Ovary (tissue), 9 donors: Measurements from ENCODE around the gene MPP7. TPM values are rescaled to one million over a fixed set of nuclear protein-coding genes. Genes with fewer than 3 reads are reported as not detected.

ENCODE experiments used
- DNase-seq, 5 donors: peaks; one replicate each; pipeline ENCODE4 v3.0.0-alpha.2; 2019 to 2020
- H3K27ac ChIP-seq, 2 donors: fragments of 200-600 bp; one replicate each; pipeline versions ENCODE4 v1.5.1 to v1.8.0; 2019 to 2022
- H3K27me3 ChIP-seq: fragments of 200-600 bp; one replicate; pipeline ENCODE4 v1.8.0; 2022
- H3K36me3 ChIP-seq: fragments of 200-600 bp; sonication (generic); one replicate; pipeline ENCODE4 v1.5.1; 2019
- H3K4me1 ChIP-seq: one replicate; pipeline ENCODE4 v1.8.1; 2013; ENCODE audit warnings: mild to moderate bottlenecking, moderate library complexity; ENCODE audit not compliant: insufficient read depth
- H3K4me3 ChIP-seq: fragments of 200-600 bp; sonication (generic); one replicate; pipeline ENCODE4 v1.5.1; 2017
- H3K9me3 ChIP-seq, 2 donors: fragments of 200-600 bp in 1 of 2; sonication (generic) in 1 of 2; one replicate each; pipeline versions ENCODE4 v1.5.1 to v1.8.1; 2013 to 2019; ENCODE audit warnings: mild to moderate bottlenecking in 1 of 2, moderate library complexity in 1 of 2
- EP300 ChIP-seq: sonication (generic); formaldehyde crosslinking; IDR thresholded peaks from one replicate; pipeline ENCODE4 v1.6.1; 2017; ENCODE audit warnings: antibody characterized with exemption
- POLR2A ChIP-seq: fragments of 450-650 bp; IDR thresholded peaks from one replicate; pipeline ENCODE4 v1.6.1; 2017; ENCODE audit warnings: antibody characterized with exemption, mild to moderate bottlenecking, moderate library complexity
- WGBS, 3 donors: extraction: QIAGEN DNeasy Blood & Tissue Kit in 1 of 3; methylation state at CpG; one replicate each; pipeline versions ENCODE4 v1.1.5 to v1.1.7; 2013 to 2017; 5-methylcytosine and 5-hydroxymethylcytosine counted together
- intact Hi-C, 4 donors: fragments of 100-400 bp; cut with DNase I; formaldehyde crosslinking; loops; one replicate each; pipeline versions ENCODE4 v1.11.0 to v1.15.1; 2022 to 2023
- polyA plus RNA-seq, 2 donors: library from polyadenylated mRNA; stranded (reverse); fragments of 200-250 nt in 1 of 2; fragments of 350-450 nt in 1 of 2; fragmentation: Illumina TruSeq in 1 of 2; extraction: RNeasy Lipid Tissue Mini Kit (QIAGEN cat#74804) in 1 of 2; gene quantifications; one replicate each; pipeline ENCODE4 v1.2.3, GENCODE V29; 2013 to 2014
- total RNA-seq, 7 donors: library from RNA; depleted of rRNA in 2 of 7; stranded (reverse); fragments of >200 nt in 2 of 7; fragmentation: NEBNext Ultra II Directional in 3 of 7; extraction: Animal tissue kit (Norgen Biotek cat#: 25700) in 3 of 7; gene quantifications; one replicate each; pipeline versions ENCODE4 v1.1.0 to v1.2.4, GENCODE V29; 2016 to 2023
- TF ChIP-seq, protein P1 (sequence below), 3 donors: fragments of 450-650 bp in 2 of 3; fragments of 200-600 bp in 1 of 3; IDR thresholded peaks; one replicate each; pipeline versions ENCODE4 v1.5.1 to v1.8.0; 2016 to 2022; ENCODE audit warnings: antibody characterized with exemption in 3 of 3, mild to moderate bottlenecking in 1 of 3
- donor health status: DM: no; HTN: no; CAD: no; lungs with moderate emphysema.
- donor health status: DM: no; HTN: no; CAD: no.
- donor health status: Bipolar disorder and iron deficiency.
- donor health status: DM: yes; HTN: yes; CAD: no.
- donor health status: DM: no; HTN: no; CAD: no.
- donor health status: DM: yes; HTN: yes; CAD: no.

Gene MPP7
- total and polyA plus RNA-seq, 9 donors: 2.2 to 13.3 (median 7.5) TPM

DNA sequence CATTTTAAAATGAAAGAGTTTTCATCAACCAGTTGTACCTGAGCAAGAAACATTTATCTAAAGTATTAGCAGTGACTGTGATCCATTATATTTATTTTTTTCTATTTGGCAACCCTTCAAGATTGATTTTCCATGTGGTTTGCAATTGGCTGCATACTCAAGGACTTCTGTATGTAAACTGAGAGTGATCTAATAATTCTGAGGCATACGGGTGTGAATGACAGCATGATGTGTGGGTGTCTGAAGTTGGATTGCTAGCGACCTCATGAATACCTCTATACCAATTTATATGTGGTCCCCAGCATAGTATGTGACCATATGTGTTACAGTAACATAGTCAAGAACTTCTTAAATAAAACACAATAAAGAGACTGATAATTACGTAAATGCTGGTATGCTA, 8.2 kb upstream of the MPP7 start:
- 41 to 54% (median 47%) methylated on average over 3 of the region's 3 CpGs for WGBS, 3 donors
- Histone ChIP-seq H3K4me3 (no peak overlapping the region), H3K27me3 (no peaks in the 10 kb centered on the region), H3K4me1 (no peaks in the 10 kb centered on the region), H3K36me3 (no peaks in the 10 kb centered on the region), H3K27ac (no peak overlapping the region), H3K9me3 (no peaks in the 10 kb centered on the region)
- intact Hi-C loops: no loop called here
- DNase-seq: no peak
- TF ChIP-seq POLR2A: no peak

DNA sequence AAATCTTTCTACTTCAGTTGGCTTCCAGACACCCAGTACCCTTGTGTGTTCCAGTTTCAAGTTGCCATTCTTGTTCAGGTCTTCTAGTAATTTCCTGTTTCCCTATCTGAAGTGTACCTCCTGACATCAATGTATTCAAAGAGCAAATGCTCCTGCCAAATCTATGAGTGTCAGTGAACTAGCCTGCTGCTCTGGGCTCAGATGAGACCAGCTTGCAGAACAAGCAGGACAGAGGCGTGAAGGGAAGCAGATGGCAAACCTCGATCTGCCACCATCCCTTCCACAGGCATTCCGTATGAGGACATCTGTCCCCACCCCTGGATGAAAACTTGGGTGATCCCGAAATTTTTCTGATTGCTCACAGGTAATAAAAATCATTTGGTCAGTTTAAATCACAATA, 4.4 kb upstream of the MPP7 start:
- intact Hi-C loops: loop anchor here in 1 of 4 donors (10.0 kb wide), 1 partner anchor 78 kb away; no protein-coding TSS in a partner anchor
- WGBS, 3 donors: 57 to 72% (median 67%) methylated on average over 4 of the region's 4 CpGs

DNA sequence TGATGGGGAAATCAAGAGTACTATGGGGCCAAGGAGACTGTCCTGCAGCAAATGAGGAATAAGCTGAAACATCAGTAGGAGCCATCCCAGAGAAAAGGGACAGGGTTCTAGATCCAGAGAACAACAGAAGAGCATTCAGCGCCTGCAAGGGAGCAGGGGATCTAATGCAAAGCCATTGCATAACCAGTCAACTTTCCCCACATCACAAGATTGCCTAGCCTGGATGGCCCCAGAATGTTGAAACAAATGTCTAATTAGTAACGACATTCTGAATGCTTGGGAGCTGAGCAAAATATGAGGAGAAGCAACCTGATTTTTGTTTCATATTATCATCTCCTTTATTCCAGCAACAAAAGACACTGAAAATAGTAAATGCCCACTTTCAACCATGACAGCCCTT, 2.7 kb upstream of the MPP7 start:
- intact Hi-C loops: loop anchor here in 1 of 4 donors (10.0 kb wide), 1 partner anchor 79 kb away; no protein-coding TSS in a partner anchor
- H3K27me3 ChIP-seq: no peaks in the 10 kb centered on the region
- 82 to 91% (median 84%) methylated on average over 2 of the region's 2 CpGs for WGBS, 3 donors

More for the DNA sequence above, 4.4 kb upstream of the MPP7 start:
- TF ChIP-seq POLR2A (no peak), EP300 (no peak)
- TF ChIP-seq, protein P1, sequence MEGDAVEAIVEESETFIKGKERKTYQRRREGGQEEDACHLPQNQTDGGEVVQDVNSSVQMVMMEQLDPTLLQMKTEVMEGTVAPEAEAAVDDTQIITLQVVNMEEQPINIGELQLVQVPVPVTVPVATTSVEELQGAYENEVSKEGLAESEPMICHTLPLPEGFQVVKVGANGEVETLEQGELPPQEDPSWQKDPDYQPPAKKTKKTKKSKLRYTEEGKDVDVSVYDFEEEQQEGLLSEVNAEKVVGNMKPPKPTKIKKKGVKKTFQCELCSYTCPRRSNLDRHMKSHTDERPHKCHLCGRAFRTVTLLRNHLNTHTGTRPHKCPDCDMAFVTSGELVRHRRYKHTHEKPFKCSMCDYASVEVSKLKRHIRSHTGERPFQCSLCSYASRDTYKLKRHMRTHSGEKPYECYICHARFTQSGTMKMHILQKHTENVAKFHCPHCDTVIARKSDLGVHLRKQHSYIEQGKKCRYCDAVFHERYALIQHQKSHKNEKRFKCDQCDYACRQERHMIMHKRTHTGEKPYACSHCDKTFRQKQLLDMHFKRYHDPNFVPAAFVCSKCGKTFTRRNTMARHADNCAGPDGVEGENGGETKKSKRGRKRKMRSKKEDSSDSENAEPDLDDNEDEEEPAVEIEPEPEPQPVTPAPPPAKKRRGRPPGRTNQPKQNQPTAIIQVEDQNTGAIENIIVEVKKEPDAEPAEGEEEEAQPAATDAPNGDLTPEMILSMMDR (IDR thresholded peaks at IDR 0.05): no peak
- H3K4me1 ChIP-seq: peaks cover 1% of the 10 kb centered on the region
- DNase-seq: no peak
- no peaks in the 10 kb centered on the region for H3K27me3 ChIP-seq
- no peaks in the 10 kb centered on the region for H3K9me3 ChIP-seq
- H3K36me3 ChIP-seq: no peaks in the 10 kb centered on the region
- no peak overlapping the region for H3K27ac ChIP-seq
- H3K4me3 ChIP-seq: no peak overlapping the region

DNA sequence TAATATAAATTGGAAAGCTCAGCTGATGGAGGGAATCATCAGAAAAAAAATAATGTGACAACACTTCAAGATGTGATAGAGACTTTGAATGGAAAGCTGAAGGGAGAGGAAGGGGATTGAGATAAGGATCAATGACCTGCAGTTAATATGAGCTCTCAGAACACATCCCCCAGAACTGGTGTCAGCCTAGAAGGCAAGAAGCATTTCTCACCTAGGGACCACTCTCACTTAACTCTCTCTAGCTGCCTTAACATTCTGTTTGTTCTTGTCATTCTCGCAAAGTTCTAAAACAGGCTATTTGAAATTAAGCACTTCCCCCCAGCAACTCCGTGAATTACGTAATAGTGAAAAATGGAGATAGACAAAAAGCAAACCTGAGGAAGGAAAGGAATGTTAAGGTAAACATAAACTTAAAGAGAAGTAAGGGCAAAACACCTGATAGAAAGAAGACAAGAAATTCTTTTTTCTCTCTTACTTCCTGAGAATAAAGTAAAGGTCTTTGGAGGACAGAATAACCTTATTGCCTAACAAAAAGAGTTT, 1.2 kb upstream of the MPP7 start:
- no peak overlapping the region for H3K4me3 ChIP-seq
- peaks cover 1% of the 10 kb centered on the region for H3K4me1 ChIP-seq
- TF ChIP-seq, protein P1 (IDR thresholded peaks at IDR 0.05): no peak
- WGBS, 3 donors: 24 to 44% (median 25%) methylated on average over 3 of the region's 3 CpGs
- intact Hi-C loops: loop anchor here in 1 of 4 donors (10.0 kb wide), 1 partner anchor 81 kb away; no protein-coding TSS in a partner anchor
- no peaks in the 10 kb centered on the region for H3K36me3 ChIP-seq
- no peaks in the 10 kb centered on the region for H3K27me3 ChIP-seq
- H3K9me3 ChIP-seq: no peaks in the 10 kb centered on the region
- no peak overlapping the region for H3K27ac ChIP-seq
- DNase-seq: no peak

More for the DNA sequence above, 2.7 kb upstream of the MPP7 start:
- no peak overlapping the region for H3K4me3 ChIP-seq
- no peaks in the 10 kb centered on the region for H3K36me3 ChIP-seq
- DNase-seq: no peak
- peaks cover 1% of the 10 kb centered on the region for H3K4me1 ChIP-seq
- no peak overlapping the region for H3K27ac ChIP-seq
- no peaks in the 10 kb centered on the region for H3K9me3 ChIP-seq
- TF ChIP-seq POLR2A (no peak), EP300 (no peak)
- TF ChIP-seq, protein P1 (IDR thresholded peaks at IDR 0.05): no peak

DNA sequence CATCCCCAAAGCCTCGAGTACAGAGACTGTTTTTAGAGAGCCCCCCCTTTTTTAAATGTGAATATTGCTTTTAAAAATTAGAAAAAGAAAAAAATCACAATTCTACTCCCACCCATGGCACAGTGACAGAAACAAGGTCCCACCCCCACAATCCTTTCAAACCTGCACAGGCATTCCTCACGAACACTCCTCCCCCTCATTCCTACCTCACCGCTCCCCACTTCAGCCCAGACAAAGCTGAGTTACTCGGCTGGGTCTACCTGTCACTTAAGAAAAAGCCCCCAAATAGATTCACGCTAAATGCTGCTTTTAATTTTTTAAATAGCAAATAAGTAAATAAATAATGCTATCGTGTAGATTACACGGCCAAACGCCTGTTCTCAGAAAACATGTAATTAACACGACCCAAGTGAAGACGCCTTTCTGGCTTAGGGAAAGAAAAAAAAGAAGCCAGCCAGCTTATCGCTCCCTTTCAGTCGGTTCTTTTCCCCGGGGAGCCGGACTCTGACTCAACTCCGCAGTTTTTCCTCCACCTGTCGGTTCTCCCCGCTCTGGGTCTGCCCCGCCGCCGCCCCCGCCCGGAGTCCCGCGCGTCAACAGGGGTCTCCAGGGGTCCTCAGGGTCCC, 739 bp downstream of the MPP7 start:
- H3K36me3 ChIP-seq: no peaks in the 10 kb centered on the region
- H3K4me1 ChIP-seq: peaks cover 1% of the 10 kb centered on the region
- H3K4me3 ChIP-seq: peak overlapping the region; percentile 89
- H3K27me3 ChIP-seq: no peaks in the 10 kb centered on the region
- peak overlapping the region; percentile 80 to 81 for H3K27ac ChIP-seq
- peak in 2 of 5 donors; percentile 69 to 71 for DNase-seq
- H3K9me3 ChIP-seq: no peaks in the 10 kb centered on the region
- WGBS, 3 donors: 2 to 5% (median 2%) methylated on average over 25 of the region's 25 CpGs
- intact Hi-C loops: loop anchor here in 1 of 4 donors (10.0 kb wide), 1 partner anchor 83 kb away; no protein-coding TSS in a partner anchor
- TF ChIP-seq EP300 (no peak), POLR2A (no peak)
- TF ChIP-seq, protein P1 (IDR thresholded peaks at IDR 0.05): no peak
